Cardiac fibroblast (primary cell): ENCODE measurements around the gene KCNQ1.

Experiments
- DNase-seq, 2 donors: peaks; one replicate each; pipeline versions ENCODE4 v3.0.0 to v3.0.0-alpha.2; 2010; ENCODE audit warnings: low read depth in 2 of 2
- H3K4me3 ChIP-seq, 2 donors: replicated peaks in 1 of 2; 1 replicate in 1 of 2; 2 replicates in 1 of 2; pipeline ENCODE4 v1.5.1; 2011; ENCODE audit warnings: low read depth in 2 of 2, low read length in 2 of 2, mild to moderate bottlenecking in 2 of 2, moderate library complexity in 1 of 2
- CTCF ChIP-seq: IDR thresholded peaks from one replicate; pipeline ENCODE4 v1.5.1; 2011; ENCODE audit warnings: low read depth, mild to moderate bottlenecking, low read length, inconsistent platforms

Gene KCNQ1

GRCh38 chr11:2448661-2449547, 4.1 kb downstream of the KCNQ1 start:
- no peak overlapping the region for H3K4me3 ChIP-seq
- TF ChIP-seq CTCF: no peak
- no peak for DNase-seq

GRCh38 chr11:2449548-2450320, 4.9 kb downstream of the KCNQ1 start:
- no peak for TF ChIP-seq CTCF
- H3K4me3 ChIP-seq: no peak overlapping the region
- no peak for DNase-seq

DNA sequence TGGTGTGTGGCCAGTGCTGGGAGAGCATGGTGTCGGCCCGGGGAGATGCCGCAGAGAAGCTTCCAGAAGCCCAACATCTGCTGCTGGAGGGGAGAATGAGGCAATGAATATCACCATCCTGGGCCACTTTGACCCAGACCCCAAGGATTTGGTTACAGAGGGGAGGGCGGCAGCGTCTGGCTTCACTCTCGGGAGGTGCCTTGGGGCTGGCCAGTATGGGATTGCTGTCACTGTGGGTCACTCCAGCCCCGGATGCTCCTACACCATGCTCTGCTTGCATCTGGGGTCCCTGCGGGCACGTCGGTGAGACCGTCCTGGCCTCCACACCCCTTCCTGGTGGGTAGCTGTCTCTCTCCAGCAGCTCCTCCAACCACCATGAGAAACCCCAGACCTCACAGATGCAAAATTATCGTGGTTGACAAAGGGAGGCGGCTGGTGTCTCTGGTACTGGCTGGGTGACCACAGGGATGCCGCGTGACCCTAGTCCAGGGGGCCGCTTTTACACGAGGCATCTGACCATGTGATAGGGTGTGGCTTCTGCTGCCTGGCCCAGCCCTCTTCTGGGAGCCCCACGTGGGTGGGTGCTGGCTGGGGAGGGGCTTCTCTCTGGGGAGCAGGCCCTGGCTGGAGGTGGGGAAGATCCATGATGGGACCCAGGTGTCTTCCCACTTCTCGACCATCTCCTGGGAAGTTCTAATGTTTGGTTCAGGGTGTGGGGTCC, 5.7 kb downstream of the KCNQ1 start:
- no peak overlapping the region for H3K4me3 ChIP-seq
- no peak for DNase-seq
- no peak for TF ChIP-seq CTCF

DNA sequence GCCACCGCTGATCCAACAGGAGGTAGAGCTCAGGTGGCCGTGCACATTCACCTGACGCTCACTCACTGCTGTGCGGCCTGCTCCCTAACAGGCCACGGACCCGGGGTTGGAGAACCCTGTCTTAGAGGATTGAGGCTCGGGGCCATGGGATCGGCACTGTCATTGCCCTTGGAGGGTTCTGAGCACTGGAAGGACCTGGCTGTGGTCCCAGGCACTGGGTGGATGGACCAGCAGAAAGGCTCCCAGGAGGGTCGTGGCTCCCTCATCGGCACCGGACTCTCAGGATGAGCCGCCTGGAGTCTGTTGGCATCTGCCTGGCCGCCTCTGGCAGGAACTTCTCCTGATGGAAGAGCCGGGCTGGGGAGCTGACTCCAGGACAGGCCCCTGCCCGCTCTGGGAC, 6.5 kb downstream of the KCNQ1 start:
- no peak for TF ChIP-seq CTCF
- no peak for DNase-seq
- H3K4me3 ChIP-seq: no peak overlapping the region

DNA sequence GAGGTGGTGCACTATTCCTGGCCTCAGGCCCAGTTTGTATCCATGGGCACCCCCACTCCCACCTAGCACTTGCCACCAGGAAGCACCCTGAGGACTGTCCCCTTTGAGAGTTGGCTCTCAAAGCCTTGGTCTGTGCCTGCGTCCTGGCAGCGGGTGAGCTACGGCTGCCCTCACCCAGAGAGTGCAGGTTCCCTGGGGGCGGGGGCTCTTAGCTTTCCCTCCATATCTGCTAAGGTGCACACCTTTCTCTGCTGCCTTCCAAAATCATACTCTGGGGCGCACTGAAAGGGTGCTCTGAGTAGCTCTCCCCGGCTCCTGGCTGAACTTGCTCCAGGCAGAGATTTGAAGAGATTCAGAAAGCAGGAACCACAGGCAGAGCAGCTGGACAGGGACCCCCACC, 7.1 kb downstream of the KCNQ1 start:
- TF ChIP-seq CTCF: no peak
- H3K4me3 ChIP-seq: no peak overlapping the region
- DNase-seq: no peak

DNA sequence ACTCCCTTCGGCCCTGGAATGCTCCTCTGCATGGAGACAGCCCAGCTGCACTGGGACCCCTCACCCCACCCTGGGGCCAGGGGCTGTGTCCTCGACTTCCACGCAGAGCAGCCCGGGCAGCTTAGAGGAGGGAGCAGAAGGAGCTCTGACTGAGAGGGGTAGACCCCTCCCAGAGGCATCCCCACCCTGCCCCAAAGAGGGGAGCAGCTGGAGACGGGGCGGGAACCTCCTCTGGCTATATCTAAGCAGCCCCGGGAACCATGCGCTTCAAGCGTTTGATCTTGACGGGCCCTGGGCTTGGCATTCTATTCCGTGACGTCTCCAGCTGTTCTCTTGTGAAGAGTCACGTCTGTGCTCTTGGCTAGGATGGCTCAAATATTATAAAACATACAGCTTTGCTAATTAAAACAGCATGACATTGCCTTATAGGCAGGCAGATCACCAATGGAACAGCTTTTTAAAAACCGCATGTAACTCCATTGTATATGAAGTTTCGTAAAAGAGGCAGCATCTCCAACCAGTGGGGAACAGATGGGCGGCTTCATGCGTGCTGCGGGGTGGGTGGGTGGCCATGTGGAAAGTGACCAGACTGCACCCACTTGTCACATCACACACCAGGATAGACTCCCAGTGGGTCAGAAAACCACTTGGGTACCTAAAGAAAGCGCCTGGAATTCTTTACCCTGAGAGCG, 7.7 kb downstream of the KCNQ1 start:
- DNase-seq: no peak
- H3K4me3 ChIP-seq: no peak overlapping the region
- no peak for TF ChIP-seq CTCF
